HG02884 (cell line): Measurements from ENCODE around the gene METTL24.
"Not testable (repeated sequence)": the region's sequence is repeated elsewhere in the genome, so short reads cannot be mapped to it uniquely, and the experiment has no call there.

Source experiments
- ATAC-seq: cut with Tn5 transposase; IDR thresholded peaks from one replicate; pipeline ENCODE4 v1.9.1; 2021; ENCODE audit warnings: mild to moderate bottlenecking, moderate library complexity; ENCODE audit not compliant: unreplicated experiment

METTL24 gene

GRCh38 chr6:110318971-110319370, 39.2 kb downstream of the METTL24 start:
- no peak for ATAC-seq

- no peak for ATAC-seq
Observed at GRCh38 chr6:110317646-110318045, 40.5 kb downstream of the METTL24 start.

GRCh38 chr6:110317189-110317588, 41.0 kb downstream of the METTL24 start:
- no peak for ATAC-seq

- ATAC-seq = no peak
Observed at GRCh38 chr6:110315869-110316398, 42.2 kb downstream of the METTL24 start.

- ATAC-seq = no peak
Observed at GRCh38 chr6:110315207-110315868, 42.8 kb downstream of the METTL24 start.

- ATAC-seq = no peak
Observed at GRCh38 chr6:110310861-110311446, 47.2 kb downstream of the METTL24 start.

GRCh38 chr6:110309432-110309831, 48.7 kb downstream of the METTL24 start:
- not testable (repeated sequence) for ATAC-seq

GRCh38 chr6:110307368-110307767, 50.8 kb downstream of the METTL24 start:
- ATAC-seq = no peak

GRCh38 chr6:110305832-110306231, 52.3 kb downstream of the METTL24 start:
- ATAC-seq = not testable (repeated sequence)

GRCh38 chr6:110303692-110304091, 54.5 kb downstream of the METTL24 start:
- ATAC-seq = not testable (repeated sequence)

GRCh38 chr6:110298916-110299315, 59.2 kb downstream of the METTL24 start:
- ATAC-seq = no peak

GRCh38 chr6:110298411-110298810, 59.7 kb downstream of the METTL24 start:
- ATAC-seq = no peak

- no peak for ATAC-seq
Observed at GRCh38 chr6:110296241-110297025, 61.7 kb downstream of the METTL24 start.

GRCh38 chr6:110295451-110296165, 62.5 kb downstream of the METTL24 start:
- no peak for ATAC-seq

- no peak for ATAC-seq
Observed at GRCh38 chr6:110287462-110288341, 70.4 kb downstream of the METTL24 start.

GRCh38 chr6:110285306-110286060, 72.7 kb downstream of the METTL24 start:
- ATAC-seq = no peak

GRCh38 chr6:110284855-110285254, 73.3 kb downstream of the METTL24 start:
- ATAC-seq = no peak

- ATAC-seq = no peak
Observed at GRCh38 chr6:110283657-110284056, 74.5 kb downstream of the METTL24 start.

- ATAC-seq = no peak
Observed at GRCh38 chr6:110282412-110282811, 75.7 kb downstream of the METTL24 start.
